NCI-H2107 (cell line): Measurements from ENCODE around the gene DTWD1.
"Not testable (repeated sequence)": the region's sequence is repeated elsewhere in the genome, so short reads cannot be mapped to it uniquely, and the experiment has no call there.

ENCODE experiments used
- DNase-seq: peaks from one replicate; lab custom pipeline; 2025; lab: John Stamatoyannopoulos, UW

The DTWD1 gene

DNA sequence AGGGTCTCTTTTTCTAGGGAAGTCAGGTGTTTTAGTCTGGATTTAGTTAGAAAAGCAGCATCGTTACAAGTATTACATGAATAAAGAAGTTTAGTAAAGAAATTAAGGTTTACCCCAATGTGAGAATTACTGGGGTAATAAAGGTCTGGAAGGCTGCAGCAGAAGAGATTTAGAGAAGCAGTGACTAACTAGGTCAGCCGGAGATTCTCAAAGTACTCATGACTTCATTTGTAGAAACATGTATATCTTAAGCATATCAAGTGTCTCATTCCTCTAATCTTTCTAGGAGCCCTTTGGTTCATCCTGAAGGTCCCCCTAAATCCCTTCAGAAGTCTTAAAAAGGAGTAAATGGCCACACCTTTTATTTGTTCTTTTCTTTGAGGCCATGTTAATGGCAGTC lies 26.0 kb downstream of the DTWD1 start:
- DNase-seq: no peak

DNA sequence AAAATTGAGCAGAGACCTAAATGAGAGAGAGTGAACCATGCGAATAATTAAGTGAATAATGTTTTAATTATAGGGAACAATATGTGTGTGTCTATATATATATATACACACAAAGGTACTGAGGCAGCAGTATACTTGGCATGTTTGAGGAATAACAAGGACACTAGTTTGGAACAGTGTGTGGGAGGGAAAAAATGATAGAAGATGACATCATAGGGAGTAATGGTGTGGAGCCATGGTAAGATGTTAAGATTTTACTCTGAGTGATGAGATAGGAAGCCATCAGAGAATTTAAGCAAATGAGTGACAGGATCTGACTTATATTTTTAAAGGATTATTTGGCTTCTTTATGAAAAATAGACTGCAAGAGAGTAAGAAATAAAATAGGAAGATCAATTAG lies 29.1 kb downstream of the DTWD1 start:
- no peak for DNase-seq

DNA sequence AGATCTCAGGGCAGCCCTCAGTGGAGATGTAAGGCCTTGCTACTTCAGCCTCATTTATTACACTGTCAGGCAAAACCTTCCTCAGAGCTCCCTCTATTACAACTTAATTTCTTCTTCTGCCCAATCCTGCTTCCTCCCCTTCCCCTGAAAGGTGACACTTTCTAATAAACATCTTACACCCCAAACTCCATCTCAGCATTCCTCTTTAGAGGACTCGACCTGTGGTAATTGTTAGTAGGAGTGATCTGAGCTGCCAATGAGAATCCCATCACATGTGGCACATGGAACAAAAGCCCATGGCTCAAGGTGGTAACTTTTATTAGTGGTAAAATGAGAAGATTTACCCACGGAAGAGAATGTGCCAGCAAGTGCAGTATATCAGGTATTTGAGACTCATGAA lies 29.8 kb downstream of the DTWD1 start:
- no peak for DNase-seq

DNA sequence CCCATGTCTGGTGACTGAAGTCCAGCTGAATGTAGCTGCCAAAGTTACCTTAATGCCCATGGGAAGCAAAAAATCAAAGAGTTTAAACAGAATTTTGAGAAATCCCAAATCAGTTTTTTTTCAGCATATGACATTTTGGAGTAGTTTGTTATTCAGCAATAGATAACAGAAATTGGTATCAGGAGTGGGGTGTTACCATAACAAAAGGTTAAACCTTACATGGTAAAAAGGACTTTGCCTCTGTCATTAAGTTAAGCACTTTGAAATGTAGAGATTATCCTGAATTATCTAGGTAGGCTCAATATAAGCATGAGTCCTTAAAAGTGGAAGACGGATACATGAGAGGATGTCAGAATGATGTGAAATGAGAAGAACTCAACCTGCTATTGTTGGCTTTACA lies 32.1 kb downstream of the DTWD1 start:
- DNase-seq: no peak

- no peak for DNase-seq
Measured at GRCh38 chr15:49656734-49657133, 35.9 kb downstream of the DTWD1 start.

DNA sequence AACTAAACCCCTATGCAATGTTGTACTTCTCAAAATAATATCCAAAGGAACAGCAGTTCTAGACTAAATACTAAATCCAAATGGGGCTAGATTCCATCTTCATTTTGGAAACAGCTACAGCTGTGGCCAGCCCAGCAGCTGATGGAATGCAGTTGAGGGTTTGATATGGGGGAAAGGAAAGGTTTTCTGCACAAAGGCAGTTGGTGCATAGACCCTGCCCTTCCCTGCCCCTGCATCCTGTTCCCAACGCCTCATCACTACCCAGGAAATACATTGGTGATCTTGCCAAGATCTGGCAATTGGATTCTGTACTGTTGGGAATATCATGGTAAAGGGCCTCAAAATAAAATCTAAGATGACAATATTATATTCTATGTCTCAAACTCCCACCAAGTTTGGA lies 43.9 kb downstream of the DTWD1 start:
- no peak for DNase-seq

DNA sequence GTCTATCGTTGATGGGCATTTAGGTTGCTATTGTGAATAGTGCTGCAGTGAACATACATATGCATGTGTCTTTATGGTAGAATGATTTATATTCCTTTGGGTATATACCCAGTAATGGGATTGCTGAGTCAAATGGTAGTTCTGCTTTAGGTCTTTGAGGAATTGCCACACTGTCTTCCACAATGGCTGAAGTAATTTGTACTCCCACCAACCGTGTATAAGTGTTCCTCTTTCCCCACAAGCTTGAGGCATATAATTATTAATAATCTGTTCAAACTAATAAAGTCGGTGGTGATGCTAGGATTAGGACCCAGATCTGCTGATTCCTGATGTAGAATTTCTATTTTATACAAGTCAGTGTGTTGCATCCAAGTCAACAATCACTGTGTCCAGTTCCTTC lies 45.6 kb downstream of the DTWD1 start:
- not testable (repeated sequence) for DNase-seq

DNA sequence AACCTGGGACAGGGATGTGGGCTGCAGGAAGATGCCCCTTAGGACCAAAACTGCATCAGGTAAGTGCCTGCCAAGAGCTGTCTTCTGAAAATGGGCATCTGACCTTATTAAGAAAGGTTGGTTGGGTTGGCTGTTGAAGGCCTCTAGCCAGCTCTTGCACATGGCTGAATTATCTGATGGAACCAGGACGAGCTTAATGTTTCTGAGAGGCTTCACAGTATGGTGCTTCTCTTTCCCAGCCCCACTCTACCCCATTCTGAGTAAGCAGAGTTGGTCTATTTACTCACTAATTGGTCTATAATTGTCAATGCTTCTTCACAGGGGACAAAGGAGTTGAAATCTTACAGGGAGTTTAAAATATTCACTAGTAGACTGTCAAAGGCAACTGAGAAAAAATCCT lies 48.4 kb downstream of the DTWD1 start:
- no peak for DNase-seq

DNA sequence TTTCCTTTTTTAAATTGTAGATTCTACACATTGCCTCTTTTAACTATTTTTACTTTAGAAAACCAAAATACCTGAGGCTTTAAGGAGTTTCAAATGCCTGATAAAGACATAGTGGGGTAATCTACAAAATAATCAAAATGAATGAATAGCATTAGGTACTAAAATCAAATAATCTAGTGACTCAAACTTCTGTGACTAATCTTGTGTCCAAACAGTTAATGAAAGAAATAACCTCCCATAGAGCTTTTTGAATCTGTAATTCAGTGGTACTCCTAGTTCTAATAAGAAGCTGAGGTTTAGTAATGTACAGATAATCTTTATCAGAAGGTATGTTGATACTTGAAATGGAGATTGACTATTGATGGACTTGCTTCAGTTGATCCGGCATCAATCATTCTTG lies 53.0 kb downstream of the DTWD1 start:
- DNase-seq: no peak

- no peak for DNase-seq
Measured at GRCh38 chr15:49674370-49674769, 53.5 kb downstream of the DTWD1 start.

DNA sequence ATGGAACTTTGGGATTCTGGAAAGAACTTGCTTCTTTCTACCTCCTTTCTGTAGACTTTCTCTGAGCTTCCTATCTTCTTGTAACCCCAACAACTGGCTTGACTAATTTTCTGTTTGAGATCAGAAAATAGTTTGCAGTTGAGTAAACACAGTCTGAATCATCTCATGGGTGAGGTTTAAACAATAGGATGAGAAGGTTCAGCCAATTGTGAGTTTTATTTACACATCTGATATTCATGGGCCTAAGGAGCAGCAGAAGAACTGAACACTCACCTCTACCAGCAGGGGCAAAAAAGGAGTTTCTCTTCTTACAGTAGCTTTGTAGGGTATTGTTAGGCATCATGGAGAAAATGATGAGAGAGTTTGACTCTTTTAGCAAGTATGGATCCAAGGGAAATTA lies 54.2 kb downstream of the DTWD1 start:
- DNase-seq: no peak

DNA sequence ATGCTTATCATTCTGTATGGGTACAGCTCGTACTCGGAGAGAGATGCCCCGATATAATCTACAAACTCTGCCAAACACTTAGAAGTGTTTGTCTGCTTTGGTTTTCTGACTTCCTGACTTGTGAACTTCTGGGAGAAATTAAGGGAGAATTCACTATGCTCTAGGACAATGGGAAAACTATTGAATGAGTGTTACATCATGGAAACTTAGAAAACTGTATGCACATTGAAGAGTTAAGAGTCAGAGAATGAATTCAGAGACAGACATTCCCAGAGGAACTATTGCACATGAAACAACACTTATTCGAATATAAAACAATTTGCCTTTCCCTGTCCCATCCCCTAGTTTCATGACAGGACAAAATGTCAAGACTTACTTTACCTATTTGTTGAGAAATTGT lies 57.8 kb downstream of the DTWD1 start:
- no peak for DNase-seq

- no peak for DNase-seq
Measured at GRCh38 chr15:49686599-49686998, 65.8 kb downstream of the DTWD1 start.

- no peak for DNase-seq
Measured at GRCh38 chr15:49688135-49688790, 67.4 kb downstream of the DTWD1 start.

DNA sequence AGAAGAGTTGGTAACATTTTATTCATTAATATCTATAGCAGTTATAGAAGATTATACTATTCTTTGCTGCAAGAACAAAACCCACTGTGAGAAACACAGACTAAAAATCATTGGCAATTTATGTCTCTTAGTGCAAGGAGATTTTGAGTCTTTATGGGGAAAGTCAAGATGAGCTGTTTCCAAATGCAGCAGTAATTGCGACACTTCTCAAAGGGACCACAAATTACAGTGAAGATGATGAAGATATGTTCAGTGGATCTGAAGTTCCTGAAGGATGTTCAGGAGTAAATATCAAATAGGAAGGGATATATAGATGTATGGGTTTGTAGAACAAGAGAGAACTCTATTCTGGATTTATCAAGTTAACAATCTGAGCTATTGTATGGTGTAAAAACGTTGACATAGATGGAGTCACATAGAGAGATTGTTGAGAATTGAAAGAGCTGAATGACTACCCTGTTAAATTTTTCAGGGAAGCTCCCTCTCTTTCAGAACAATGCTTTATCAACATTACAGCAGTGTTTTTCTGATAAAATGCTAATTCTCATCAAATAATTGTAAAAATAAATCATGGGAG lies 71.8 kb downstream of the DTWD1 start:
- no peak for DNase-seq

DNA sequence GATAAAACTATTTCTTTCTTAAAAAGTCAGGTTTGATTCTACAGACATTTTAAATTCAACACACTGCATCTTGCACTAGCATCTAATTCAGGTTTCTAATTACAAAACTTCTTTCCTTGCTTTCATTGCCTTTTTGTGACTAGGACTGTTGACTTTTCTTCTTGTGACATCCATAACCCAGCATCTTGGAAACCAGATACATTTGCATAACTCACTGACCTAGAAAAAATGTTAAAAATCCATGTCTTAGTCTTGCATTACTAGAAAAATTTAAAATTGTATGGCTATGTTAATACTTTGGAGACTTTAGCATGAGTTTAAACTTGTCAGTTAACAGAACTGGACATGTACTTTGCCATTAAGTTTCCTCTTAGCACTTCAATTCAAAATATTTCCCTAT lies 72.7 kb downstream of the DTWD1 start:
- DNase-seq: no peak

DNA sequence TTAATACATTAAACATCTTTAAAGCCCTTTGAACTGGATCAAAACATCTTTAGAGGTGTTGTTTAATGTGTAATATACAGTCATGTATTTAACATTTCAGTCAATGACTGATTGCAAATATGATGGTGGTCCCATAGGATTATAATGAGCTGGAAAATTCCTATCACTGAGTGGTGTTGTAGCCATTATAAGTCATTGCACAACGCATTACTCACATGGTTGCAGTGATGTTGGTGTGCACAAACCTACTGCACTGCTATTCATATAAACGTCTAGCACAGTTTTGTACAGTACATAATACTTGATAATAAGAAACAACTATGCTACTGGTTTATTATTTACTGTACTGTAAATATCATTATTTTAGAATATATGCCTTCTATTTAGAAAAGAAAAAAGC lies 75.6 kb downstream of the DTWD1 start:
- no peak for DNase-seq

DNA sequence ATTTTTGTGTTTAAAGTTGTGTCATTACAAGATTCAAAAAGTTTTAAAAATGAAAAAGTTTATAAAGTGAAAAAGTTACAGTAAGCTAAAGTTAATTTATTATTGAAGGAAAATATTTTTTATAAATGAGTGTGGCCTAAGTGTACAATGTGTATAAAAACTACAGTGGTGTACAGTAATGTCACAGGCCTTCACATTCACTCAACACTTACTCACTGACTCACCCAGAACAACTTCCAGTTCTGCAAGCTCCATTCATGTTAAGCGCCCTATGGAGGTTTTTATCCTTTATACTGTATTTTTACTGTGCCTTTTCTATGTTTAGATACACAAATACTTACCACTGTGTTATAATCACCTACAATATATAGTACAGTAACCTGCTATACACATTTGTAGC lies 76.3 kb downstream of the DTWD1 start:
- DNase-seq: no peak

GRCh38 chr15:49702982-49703381 lies 82.1 kb downstream of the DTWD1 start:
- not testable (repeated sequence) for DNase-seq
